Activated naive CD8-positive, alpha-beta T cell treated with anti-CD3 and anti-CD28 coated beads, Interleukin-2, amount 10 ng/mL, durations not matched to agents 7 days and 5 days (primary cell): ENCODE measurements around the gene EPHX1. TPM values are rescaled to one million over a fixed set of nuclear protein-coding genes. Genes with fewer than 3 reads are reported as not detected.
A peak's percentile ranks its signal among the peaks of the same experiment; 100 is the strongest.
"Not testable (repeated sequence)": the region's sequence is repeated elsewhere in the genome, so short reads cannot be mapped to it uniquely, and the experiment has no call there.

Experiments used
- ATAC-seq: fragments of 150-1000 bp; cut with Tn5 transposase; one replicate; pipeline ENCODE4 v1.10.0; 2021; ENCODE audit warnings: low read depth, moderate library complexity
- POLR2A ChIA-PET: fragments of 350-600 bp; sonication (Branson Sonifier 250); formaldehyde crosslinking; loops from one replicate; lab custom pipeline; 2021; ENCODE audit warnings: antibody characterized with exemption; lab: Charles Lee
- DNase-seq: peaks from one replicate; pipeline ENCODE4 v3.0.0; 2021
- H3K27ac Mint-ChIP-seq: one replicate; pipeline ENCODE4 v1.8.0; 2022; ENCODE audit warnings: mild to moderate bottlenecking, mixed read lengths
- H3K27me3 Mint-ChIP-seq: one replicate; pipeline ENCODE4 v1.8.0; 2022; ENCODE audit warnings: mild to moderate bottlenecking, moderate library complexity, mixed read lengths
- H3K36me3 Mint-ChIP-seq: one replicate; pipeline ENCODE4 v1.8.0; 2021; ENCODE audit warnings: mild to moderate bottlenecking, mixed read lengths
- H3K4me1 Mint-ChIP-seq: one replicate; pipeline ENCODE4 v1.8.0; 2021; ENCODE audit warnings: mixed read lengths
- H3K4me3 Mint-ChIP-seq: one replicate; pipeline ENCODE4 v1.8.0; 2022; ENCODE audit warnings: mild to moderate bottlenecking, moderate library complexity, mixed read lengths
- H3K9me3 Mint-ChIP-seq: one replicate; pipeline ENCODE4 v1.8.0; 2021; ENCODE audit warnings: mixed read lengths
- total RNA-seq, 2 experiments: library from RNA; stranded (reverse); gene quantifications; one replicate each; pipeline ENCODE4 v1.2.3, GENCODE V29; 2021

The EPHX1 gene
- total RNA-seq, 2 experiments from 2014 or later, result 2.3 to 2.5 TPM

GRCh38 chr1:225789142-225789541, 20.8 kb upstream of the EPHX1 start:
- H3K4me3 Mint-ChIP-seq, H3K4me1 Mint-ChIP-seq, POLR2A ChIA-PET, H3K27me3 Mint-ChIP-seq, DNase-seq, H3K9me3 Mint-ChIP-seq, ATAC-seq, H3K27ac Mint-ChIP-seq: not testable (repeated sequence)
- H3K36me3 Mint-ChIP-seq, result peaks cover 64% of the 10 kb centered on the region

- ATAC-seq, result no peak
- Mint-ChIP-seq H3K4me3 (no peak overlapping the region), H3K9me3 (peaks cover 6% of the 10 kb centered on the region), H3K27ac (no peak overlapping the region), H3K36me3 (peaks cover 48% of the 10 kb centered on the region), H3K4me1 (peaks cover 2% of the 10 kb centered on the region), H3K27me3 (no peaks in the 10 kb centered on the region)
- POLR2A ChIA-PET, result no interaction called here
- DNase-seq, result no peak
Measured at GRCh38 chr1:225794954-225795353, 15.0 kb upstream of the EPHX1 start.

- H3K4me3 Mint-ChIP-seq, H3K27me3 Mint-ChIP-seq, H3K9me3 Mint-ChIP-seq, POLR2A ChIA-PET, H3K27ac Mint-ChIP-seq, H3K4me1 Mint-ChIP-seq, ATAC-seq, DNase-seq: not testable (repeated sequence)
- H3K36me3 Mint-ChIP-seq, result peaks cover 40% of the 10 kb centered on the region
Measured at GRCh38 chr1:225796097-225796496, 13.8 kb upstream of the EPHX1 start.

GRCh38 chr1:225801146-225801545, 8.8 kb upstream of the EPHX1 start:
- not testable (repeated sequence) for ATAC-seq

GRCh38 chr1:225806249-225806648, 3.7 kb upstream of the EPHX1 start:
- Mint-ChIP-seq H3K9me3 (no peaks in the 10 kb centered on the region), H3K27me3 (peaks cover 14% of the 10 kb centered on the region), H3K27ac (no peak overlapping the region), H3K36me3 (no peaks in the 10 kb centered on the region), H3K4me3 (no peak overlapping the region), H3K4me1 (peaks cover 11% of the 10 kb centered on the region)
- ATAC-seq (no peak), DNase-seq (no peak)
- POLR2A ChIA-PET, result no interaction called here

More at GRCh38 chr1:225801146-225801545, 8.8 kb upstream of the EPHX1 start:
- H3K4me3 Mint-ChIP-seq, DNase-seq, POLR2A ChIA-PET, H3K27ac Mint-ChIP-seq, H3K9me3 Mint-ChIP-seq, H3K27me3 Mint-ChIP-seq, H3K4me1 Mint-ChIP-seq, H3K36me3 Mint-ChIP-seq: not testable (repeated sequence)

GRCh38 chr1:225806736-225807135, 3.2 kb upstream of the EPHX1 start:
- not testable (repeated sequence) for H3K9me3 Mint-ChIP-seq, DNase-seq, ATAC-seq, H3K4me3 Mint-ChIP-seq, H3K27ac Mint-ChIP-seq, H3K36me3 Mint-ChIP-seq
- Mint-ChIP-seq H3K27me3 (peaks cover 14% of the 10 kb centered on the region), H3K4me1 (peaks cover 11% of the 10 kb centered on the region)
- POLR2A ChIA-PET, result interaction anchor here (0.7 kb wide), 1 partner anchor 314 kb away, joined by 3 read pairs; no protein-coding TSS in a partner anchor

- ATAC-seq (no peak), DNase-seq (no peak)
- Mint-ChIP-seq H3K27me3 (peaks cover 14% of the 10 kb centered on the region), H3K4me1 (peaks cover 11% of the 10 kb centered on the region), H3K27ac (no peak overlapping the region), H3K4me3 (no peak overlapping the region), H3K9me3 (no peaks in the 10 kb centered on the region), H3K36me3 (no peaks in the 10 kb centered on the region)
- POLR2A ChIA-PET, result no interaction called here
Measured at GRCh38 chr1:225808136-225808535, 1.8 kb upstream of the EPHX1 start.

GRCh38 chr1:225810579-225811538, 935 bp downstream of the EPHX1 start:
- POLR2A ChIA-PET, result interaction anchor here (0.9 to 1.6 kb wide), 2 partner anchors 35 to 113 kb away, joined by 3 read pairs; no protein-coding TSS in a partner anchor
- Mint-ChIP-seq H3K4me1 (peaks cover 14% of the 10 kb centered on the region), H3K4me3 (peak overlapping the region; percentile 80), H3K27me3 (peaks cover 14% of the 10 kb centered on the region)
- ATAC-seq, H3K9me3 Mint-ChIP-seq, H3K36me3 Mint-ChIP-seq, DNase-seq, H3K27ac Mint-ChIP-seq: not testable (repeated sequence)

GRCh38 chr1:225811622-225812487, 1.9 kb downstream of the EPHX1 start:
- Mint-ChIP-seq H3K27ac (no peak overlapping the region), H3K4me1 (peaks cover 14% of the 10 kb centered on the region), H3K27me3 (peaks cover 14% of the 10 kb centered on the region), H3K9me3 (no peaks in the 10 kb centered on the region), H3K36me3 (no peaks in the 10 kb centered on the region), H3K4me3 (no peak overlapping the region)
- ATAC-seq (no peak), DNase-seq (no peak)
- POLR2A ChIA-PET, result no interaction called here

GRCh38 chr1:225812488-225813213, 2.7 kb downstream of the EPHX1 start:
- peaks cover 14% of the 10 kb centered on the region for H3K27me3 Mint-ChIP-seq
- DNase-seq, result no peak
- H3K4me1 Mint-ChIP-seq, result peaks cover 16% of the 10 kb centered on the region
- no peaks in the 10 kb centered on the region for H3K9me3 Mint-ChIP-seq
- no peak overlapping the region for H3K27ac Mint-ChIP-seq
- POLR2A ChIA-PET, result interaction anchor here (1.6 kb wide), 1 partner anchor 35 kb away, joined by 7 read pairs; the partner anchor contains the start of gene SRP9
- H3K36me3 Mint-ChIP-seq, result no peaks in the 10 kb centered on the region
- no peak for ATAC-seq
- H3K4me3 Mint-ChIP-seq, result no peak overlapping the region

GRCh38 chr1:225813214-225813964, 3.5 kb downstream of the EPHX1 start:
- ATAC-seq, result no peak
- POLR2A ChIA-PET, result interaction anchor here (1.6 kb wide), 1 partner anchor 36 kb away, joined by 7 read pairs; the partner anchor contains the start of gene SRP9
- no peak overlapping the region for H3K27ac Mint-ChIP-seq

GRCh38 chr1:225814381-225814780, 4.5 kb downstream of the EPHX1 start:
- Mint-ChIP-seq H3K27me3 (peaks cover 12% of the 10 kb centered on the region), H3K36me3 (no peaks in the 10 kb centered on the region), H3K27ac (no peak overlapping the region), H3K4me3 (no peak overlapping the region), H3K9me3 (no peaks in the 10 kb centered on the region), H3K4me1 (peaks cover 19% of the 10 kb centered on the region)
- no peak for DNase-seq
- POLR2A ChIA-PET, result no interaction called here
- ATAC-seq, result no peak

More at GRCh38 chr1:225813214-225813964, 3.5 kb downstream of the EPHX1 start:
- no peaks in the 10 kb centered on the region for H3K36me3 Mint-ChIP-seq
- no peak for DNase-seq
- H3K4me3 Mint-ChIP-seq, result no peak overlapping the region
- H3K9me3 Mint-ChIP-seq, result no peaks in the 10 kb centered on the region
- peaks cover 14% of the 10 kb centered on the region for H3K27me3 Mint-ChIP-seq
- peaks cover 21% of the 10 kb centered on the region for H3K4me1 Mint-ChIP-seq
